ENCODE data around the gene HNRNPR.
"Not testable (repeated sequence)": the region's sequence is repeated elsewhere in the genome, so short reads cannot be mapped to it uniquely, and the experiment has no call there.

Gene HNRNPR

DNA sequence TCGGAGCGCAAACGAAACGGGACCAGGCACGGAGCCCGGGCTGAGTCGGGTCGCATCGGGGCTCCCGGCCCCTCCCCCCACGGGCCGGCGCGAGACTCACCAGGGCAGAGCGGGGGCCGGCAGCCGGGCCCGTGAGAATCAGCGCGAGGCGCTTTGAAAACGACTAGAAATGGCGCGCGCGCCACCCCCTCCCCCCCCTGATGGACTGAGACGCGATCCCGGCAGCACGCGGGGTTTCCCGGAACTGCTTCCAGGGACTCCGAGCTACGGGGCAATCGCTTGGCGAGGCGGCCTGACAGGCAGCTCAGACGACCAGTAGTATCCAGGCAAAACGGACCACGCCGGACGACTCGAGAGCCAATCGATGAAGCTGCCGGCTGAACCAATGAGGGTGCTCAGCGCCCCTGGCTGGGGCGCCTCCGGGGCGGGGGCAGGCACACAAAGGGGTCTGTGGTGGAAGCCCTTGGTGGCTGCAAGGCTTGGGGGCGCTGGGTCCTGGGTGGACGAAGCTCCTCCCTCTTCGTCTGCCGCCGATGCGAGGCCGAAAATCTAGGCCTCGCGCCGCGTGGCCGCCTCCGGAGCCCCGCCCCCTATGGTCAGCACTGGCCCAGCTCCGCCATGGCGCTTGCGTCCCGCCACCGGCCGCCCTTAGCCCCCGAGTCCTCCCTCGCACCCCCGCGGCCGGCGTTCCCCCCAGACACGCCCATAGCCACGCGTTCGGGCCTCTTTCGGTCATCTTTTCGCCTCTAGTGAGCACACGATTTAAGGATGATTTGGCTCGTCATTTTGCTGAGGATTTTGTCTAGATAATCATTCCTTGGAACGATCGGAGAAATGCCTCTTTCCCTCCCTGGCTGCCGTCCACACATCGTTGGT lies at the start of gene HNRNPR:
Gene HNRNPR, minus strand, starts transcription at position 174 of the 876 bp plus-strand sequence. CDS start 3,276 bp downstream, outside the sequence.
- peak; percentile 99 for DNase-seq (ENCODE audit: low spot score)

DNA sequence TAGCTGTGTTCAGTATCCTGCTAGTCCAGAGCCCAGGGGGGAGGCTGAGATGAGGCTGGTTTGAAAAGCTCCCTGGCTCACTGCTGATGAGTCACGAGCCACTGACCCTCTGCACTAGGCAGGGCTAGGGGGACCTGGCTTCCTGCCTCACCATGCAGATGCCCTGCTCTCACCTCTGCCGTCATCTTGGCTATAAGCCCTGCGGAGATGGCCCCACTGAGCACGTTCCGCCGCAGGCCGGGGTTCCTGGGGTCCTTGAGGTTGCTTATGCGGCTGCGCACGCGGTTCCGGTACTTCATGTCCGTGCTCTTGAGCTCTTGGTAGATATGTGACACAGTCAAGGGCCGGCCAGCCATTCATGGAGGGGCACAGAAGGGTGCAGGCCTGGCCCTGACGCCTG lies 49.6 kb upstream of the HNRNPR start:
- DNase-seq (ENCODE audit: low spot score): no peak

DNA sequence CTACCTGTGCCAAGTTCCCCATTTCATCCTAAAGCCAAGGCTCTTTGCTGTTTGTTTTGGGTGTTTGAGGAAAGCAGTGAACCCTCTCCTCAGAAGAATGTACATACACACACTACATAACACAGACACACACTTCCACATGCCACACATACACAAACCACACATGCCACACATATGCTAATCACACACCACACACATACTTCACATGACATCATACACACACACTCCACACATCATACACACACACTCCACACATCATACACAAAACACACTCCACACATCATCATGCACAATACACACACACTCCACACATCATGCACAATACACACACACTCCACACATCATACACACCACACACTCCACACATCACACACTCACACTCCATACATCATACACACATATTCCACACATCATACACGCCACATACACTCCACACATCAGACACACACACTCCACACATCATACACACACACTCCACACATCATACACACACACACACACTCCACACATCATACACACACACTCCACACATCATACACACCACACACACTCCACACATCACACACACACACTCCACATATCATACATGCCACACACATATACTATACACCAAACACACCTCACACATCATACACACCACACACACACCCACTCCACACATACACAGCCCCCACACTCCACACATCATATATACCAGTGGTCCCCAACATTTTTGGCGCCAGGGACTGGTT lies 48.2 kb upstream of the HNRNPR start:
- DNase-seq (ENCODE audit: low spot score): no peak

DNA sequence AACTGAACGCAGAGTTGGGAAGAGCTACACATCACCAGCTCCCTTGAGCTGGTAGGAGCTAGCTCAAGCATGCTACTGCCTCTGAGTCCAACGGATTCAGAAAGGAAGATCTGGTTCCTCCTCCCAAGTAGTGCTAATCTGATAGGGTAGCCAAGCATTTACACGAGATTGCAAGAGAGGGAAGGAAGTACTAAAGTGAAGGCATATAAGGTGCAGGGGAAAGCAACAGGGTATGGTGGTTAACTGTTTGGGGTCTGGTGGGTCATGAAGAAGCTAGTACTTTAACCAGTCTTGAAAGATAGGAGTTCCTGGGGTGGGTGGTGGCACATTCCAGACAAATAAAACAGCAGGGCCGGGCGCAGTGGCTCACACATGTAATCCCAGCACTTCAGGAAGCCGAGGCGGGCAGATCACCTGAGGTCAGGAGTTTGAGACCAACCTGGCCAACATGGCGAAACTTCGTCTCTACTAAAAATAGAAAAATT lies 45.8 kb upstream of the HNRNPR start:
- no peak for DNase-seq (ENCODE audit: low spot score)

DNA sequence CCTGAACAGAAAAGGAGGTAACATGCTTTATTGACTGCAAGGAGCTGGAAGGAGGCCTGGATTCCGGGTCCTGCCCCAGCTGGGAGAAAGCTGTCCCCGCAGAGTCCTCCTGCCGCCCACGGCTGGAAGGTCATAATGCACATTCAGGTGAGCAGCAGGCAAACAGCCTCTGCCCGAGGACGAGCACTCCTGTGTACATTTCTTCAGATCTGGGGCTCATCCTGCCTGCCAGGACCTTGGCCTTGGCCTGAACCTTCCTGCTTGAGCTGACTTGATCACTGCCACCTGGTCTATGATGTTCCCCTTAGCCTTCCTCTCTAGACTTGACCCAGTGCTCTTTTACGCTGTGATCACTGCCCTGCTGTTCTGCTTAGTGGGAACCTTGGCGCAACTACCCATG lies 43.4 kb upstream of the HNRNPR start:
- DNase-seq (ENCODE audit: low spot score): no peak

GRCh38 chr1:23385119-23385621 lies 41.1 kb upstream of the HNRNPR start:
- no peak for DNase-seq (ENCODE audit: low spot score)

- no peak for DNase-seq (ENCODE audit: low spot score)
Measured at GRCh38 chr1:23384312-23385058, 40.4 kb upstream of the HNRNPR start.

DNA sequence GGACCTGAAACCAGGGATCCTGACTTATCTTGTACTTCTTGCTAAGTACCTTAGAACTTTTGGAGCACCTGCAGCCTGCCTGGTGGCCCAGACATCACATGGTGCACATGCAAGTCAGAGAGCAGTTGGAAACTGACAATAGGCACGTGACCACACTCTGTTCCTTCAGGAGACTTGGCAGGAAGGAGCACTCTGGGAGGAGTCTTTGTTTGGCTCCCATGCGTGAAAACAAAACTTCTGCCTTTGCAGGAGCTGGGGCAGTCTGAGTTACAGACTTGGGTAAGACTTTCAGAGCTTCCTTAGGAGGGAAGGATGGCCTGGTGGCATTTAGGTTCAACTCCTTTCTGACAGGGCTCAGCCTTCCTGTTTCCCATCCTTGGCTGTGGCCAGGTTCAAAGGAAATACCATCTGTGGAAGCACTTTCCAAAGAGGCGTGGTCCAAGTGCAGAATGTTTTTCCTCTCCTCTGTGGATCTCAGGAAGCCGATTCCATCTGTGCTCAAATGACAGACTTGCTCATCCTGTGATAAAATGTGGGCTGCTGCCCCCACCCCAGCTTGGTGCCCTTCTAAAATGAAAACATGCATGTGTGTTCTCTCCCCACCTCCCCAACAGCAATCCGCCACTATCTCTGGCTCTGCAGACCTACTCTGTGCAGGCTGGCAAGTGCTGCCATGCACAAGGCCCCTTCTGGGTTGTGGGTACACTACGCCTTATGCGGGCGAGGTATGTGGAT lies 39.7 kb upstream of the HNRNPR start:
- DNase-seq (ENCODE audit: low spot score): no peak

DNA sequence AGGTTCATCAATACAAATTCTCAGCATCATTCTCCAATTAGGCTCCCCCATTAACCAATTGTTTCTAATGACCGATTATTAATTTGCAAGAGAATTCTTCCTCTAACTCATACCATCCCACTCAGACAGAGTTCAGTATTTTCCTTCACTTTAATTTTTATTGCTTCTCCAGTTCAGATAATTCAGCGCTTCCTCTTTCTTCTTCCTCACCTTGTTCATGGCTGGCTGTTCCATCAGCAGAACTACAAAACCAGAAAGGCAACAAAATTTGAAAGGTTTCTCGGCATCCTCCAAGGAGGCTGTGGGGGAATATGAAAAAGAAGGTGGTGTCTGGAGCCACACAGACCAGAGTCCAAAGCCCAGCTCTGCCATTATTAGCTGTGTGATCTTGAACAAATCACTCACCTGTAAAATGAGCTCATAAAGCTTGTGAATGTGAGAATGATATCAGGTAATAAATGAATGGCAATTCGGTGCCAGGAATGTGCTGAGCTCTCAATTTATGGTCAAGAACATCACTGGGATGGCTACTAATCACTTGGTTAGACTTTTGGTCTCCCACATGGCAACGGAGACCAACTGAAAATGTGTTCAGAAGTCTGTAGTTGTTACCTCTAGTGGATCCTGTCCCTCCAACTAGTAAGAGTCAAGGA lies 37.3 kb upstream of the HNRNPR start:
- DNase-seq (ENCODE audit: low spot score): no peak

DNA sequence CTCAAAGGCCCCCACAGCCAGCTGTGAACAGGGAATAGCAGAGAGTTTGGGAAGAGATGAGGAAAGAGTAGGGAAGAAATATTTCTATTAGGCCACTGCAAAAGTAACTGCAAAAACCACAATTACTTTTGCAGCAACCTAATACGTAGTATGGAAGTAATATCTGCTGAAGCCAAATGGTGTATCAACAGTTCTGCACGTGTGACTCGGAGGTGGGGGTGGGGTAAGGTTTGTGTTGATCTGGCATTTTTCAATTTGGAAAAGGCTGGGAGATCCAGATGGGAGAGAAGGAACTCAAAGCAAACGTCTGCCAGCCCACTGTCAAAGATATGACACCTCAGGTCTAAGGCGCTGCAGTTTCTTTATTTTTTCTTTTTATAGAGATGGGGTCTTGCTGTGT lies 36.6 kb upstream of the HNRNPR start:
- DNase-seq (ENCODE audit: low spot score): no peak

DNA sequence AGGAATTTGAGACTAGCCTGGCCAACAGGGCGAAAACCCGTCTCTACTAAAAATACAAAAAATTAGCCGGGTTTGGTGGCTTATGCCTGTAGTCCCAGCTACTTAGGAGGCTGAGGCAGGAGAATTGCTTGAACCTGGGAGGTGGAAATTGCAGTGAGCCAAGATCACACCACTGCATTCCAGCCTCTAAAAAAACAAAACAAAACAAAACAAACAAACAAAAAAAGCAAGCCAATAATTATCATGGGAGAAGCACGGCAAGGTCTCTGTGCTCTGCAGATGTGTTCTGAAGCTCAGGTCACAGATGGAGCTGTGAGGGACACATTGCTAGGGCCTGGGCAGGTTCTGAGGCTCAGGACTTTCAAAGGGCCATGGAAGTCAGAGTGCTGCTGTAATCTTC lies 36.2 kb upstream of the HNRNPR start:
- not testable (repeated sequence) for DNase-seq (ENCODE audit: low spot score)

DNA sequence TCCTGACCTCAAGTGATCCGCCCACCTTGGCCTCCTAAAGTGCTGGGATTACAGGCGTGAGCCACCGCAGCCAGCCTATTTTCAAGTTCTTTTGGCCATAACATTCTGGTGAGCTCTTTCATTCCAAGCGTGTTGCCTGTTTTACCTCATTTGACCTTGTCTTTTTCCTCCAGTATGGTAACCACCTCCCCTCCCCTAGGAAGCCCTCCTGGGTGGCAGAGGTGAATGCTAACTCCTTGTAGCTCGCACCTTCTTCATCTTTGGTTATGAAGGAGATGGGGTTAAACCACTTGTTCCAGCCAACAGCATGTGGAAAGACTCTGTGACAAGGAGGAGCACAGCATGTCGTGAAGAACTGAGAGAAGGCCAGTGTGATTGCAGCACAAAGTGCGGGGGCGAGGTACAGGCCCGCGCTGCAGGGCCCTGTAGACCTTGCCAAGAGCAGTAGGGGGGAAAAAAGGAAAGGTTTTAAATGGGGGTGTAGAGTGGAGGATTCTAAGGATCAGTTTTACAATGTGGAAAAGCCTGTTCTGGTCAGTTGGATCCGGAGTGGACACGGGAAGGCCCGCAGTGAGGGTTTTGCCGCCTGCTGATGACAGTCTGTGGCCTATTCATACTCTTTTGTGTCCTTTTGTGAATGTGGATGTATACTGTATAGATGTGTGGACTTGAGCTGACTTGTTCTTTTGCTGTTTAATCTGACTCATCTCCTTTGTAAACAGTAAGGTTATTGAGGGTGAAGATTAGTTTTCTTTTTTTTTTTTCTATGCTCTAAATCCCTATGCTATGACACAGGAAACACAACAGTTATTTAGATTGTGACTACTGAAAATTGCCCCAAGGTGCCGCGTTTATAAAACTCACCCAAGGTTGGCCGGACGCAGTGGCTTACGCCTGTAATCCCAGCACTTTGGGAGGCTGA lies 33.1 kb upstream of the HNRNPR start:
- no peak for DNase-seq (ENCODE audit: low spot score)

DNA sequence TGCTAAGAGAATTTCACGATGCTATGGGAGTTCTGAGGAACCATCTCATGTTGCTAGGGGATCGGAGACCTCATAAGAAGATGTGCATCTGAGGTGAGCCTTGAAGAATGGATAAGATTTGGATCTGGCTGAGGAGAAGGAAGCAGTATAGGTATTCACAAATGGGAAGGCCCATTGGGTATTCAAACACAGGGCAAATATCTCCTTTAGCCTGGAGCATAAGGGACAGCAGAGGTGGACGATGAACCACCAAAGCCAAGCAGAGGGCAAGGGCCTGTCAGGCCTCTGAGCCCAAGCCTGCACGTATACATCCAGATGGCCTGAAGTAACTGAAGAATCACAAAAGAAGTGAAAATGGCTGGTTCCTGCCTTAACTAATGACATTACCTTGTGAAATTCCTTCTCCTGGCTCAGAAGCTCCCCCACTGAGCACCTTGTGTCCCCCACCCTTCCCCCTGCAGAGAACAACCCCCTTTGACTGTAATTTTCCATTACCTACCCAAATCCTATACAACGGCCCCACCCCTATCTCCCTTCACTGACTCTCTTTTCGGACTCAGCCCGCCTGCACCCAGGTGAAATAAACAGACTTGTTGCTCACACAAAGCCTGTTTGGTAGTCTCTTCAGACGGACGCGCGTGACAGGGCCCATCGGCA lies 30.1 kb upstream of the HNRNPR start:
- not testable (repeated sequence) for DNase-seq (ENCODE audit: low spot score)

GRCh38 chr1:23371987-23372880 lies 28.1 kb upstream of the HNRNPR start:
- DNase-seq (ENCODE audit: low spot score): no peak

DNA sequence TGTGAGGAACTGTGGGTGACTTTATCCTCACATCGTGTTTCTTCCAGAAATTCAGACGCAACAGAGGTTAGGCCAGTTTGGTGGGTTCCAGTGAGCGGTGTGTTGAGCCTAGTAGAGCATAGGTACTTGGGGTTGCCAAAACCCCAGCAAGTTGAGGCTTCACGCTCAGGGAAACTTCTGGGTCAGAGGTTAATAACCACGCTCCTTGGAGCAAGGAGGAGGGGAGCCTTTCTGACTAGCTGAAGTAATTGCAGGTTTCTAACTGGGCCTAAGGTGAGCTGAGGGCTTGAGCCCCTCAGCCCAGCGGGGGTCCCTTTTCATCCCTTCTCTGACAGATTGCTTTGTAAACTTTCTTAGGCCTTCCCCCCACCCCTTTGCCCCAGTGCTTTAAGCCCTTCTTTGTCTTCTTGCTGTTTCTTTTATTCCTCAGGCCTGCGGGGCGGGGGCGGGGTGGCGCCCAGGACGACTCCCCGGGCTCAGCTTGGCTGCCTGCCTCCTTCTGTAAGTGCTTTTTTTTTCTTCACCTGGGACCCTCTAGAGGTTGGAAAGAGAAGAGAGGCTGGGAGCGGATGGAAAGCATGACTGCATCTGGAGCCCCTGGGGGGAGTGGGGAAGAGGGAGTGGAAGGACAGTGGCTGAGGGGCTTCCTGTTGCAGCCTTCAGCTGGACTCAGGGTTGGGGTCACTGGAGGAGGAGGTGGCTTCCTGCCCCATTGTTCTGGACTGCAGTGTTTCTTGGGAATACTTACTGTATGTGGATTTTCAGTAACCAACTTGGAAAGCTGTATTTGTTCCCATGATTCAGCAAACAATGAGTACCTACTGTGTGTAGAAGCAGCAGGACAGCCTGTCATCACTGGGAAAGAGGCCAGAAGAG lies 26.9 kb upstream of the HNRNPR start:
- no peak for DNase-seq (ENCODE audit: low spot score)

DNA sequence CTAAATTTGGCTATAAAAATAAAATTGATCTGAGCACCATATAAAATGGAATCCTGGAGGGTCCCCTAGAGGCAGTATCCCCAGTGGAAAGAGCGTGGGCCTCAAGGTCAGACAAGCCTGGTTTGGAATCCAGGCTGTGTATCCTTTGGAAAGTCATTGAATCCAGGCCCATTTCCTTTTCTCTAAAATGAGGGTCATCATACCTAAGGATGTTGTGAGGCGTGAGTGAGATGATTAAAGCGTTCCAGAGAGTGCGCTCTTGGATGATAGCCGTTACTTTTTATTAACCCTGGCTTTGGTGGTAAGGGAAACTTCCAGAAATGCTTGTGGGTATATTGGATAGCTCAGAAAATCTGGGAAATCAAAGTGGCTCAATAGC lies 26.2 kb upstream of the HNRNPR start:
- no peak for DNase-seq (ENCODE audit: low spot score)

GRCh38 chr1:23369335-23370013 lies 25.4 kb upstream of the HNRNPR start, which contains the start of gene ZNF436:
TSS of gene ZNF436 (minus strand) at chr1:23369836. CDS start at chr1:23368005, 1,831 bp downstream.
- peak; percentile 5 for DNase-seq (ENCODE audit: low spot score)
